ENCODE measurements around the gene ITPR1.

DNA sequence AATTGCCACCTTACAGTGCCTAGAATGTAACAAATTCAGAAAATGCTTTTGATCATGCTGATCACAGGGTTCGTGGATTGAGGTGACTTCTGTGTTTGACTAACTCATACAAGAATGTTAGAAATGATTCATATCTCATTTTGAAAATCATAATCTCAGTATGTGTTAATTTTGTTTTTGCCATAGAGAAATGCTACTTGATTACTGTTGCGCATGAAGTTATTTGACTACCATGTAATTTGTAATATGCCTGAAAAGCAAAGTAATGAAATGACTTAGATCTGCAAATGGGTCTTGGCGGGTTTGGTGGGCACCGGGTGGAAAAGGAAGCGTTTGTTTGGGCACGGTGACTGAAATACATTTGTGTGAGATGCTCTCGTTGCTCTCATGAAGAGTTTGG, 312.5 kb downstream of the ITPR1 start:
- TF ChIP-seq SUZ12 (IDR thresholded peaks at IDR 0.05; ENCODE audit: extremely low read depth, insufficient read depth, insufficient read length) = no peak
- TF ChIP-seq YY1 (IDR thresholded peaks at IDR 0.05; ENCODE audit: insufficient read depth, insufficient read length) = no peak
- TF ChIP-seq ZNF274 (IDR thresholded peaks at IDR 0.05; ENCODE audit: low read depth, low read length) = no peak
